SJSA1 (cell line): ENCODE measurements around the gene LEF1. TPM values are rescaled to one million over a fixed set of nuclear protein-coding genes. Genes with fewer than 3 reads are reported as not detected.

Experiments used
- DNase-seq, 2 experiments: peaks; one replicate each; pipeline ENCODE4 v3.0.0-alpha.2; 2015 to 2020; ENCODE audit warnings: low spot score in 2 of 2, low read depth in 1 of 2
- H3K27ac ChIP-seq: fragments of 250-450 bp; sonication (Bioruptor Pico); 2 replicates; pipeline ENCODE4 v1.5.1; 2020; ENCODE audit warnings: mild to moderate bottlenecking, moderate library complexity
- H3K27me3 ChIP-seq: fragments of 250-450 bp; sonication (Bioruptor Pico); replicated peaks from 2 replicates; pipeline ENCODE4 v1.5.1; 2020; ENCODE audit warnings: mild to moderate bottlenecking, moderate library complexity
- H3K36me3 ChIP-seq: fragments of 250-450 bp; sonication (Bioruptor Pico); 2 replicates; pipeline ENCODE4 v1.5.1; 2020; ENCODE audit warnings: mild to moderate bottlenecking
- H3K4me1 ChIP-seq: fragments of 250-450 bp; sonication (Bioruptor Pico); replicated peaks from 2 replicates; pipeline ENCODE4 v1.6.1; 2021; ENCODE audit warnings: mild to moderate bottlenecking
- H3K4me3 ChIP-seq: fragments of 250-450 bp; sonication (Bioruptor Pico); 2 replicates; pipeline ENCODE4 v1.5.1; 2020; ENCODE audit warnings: mild to moderate bottlenecking
- H3K9me3 ChIP-seq: fragments of 250-450 bp; sonication (Bioruptor Pico); replicated peaks from 2 replicates; pipeline ENCODE4 v1.5.1; 2020; ENCODE audit warnings: mild to moderate bottlenecking
- total RNA-seq: library from RNA; depleted of rRNA; stranded (reverse); fragments of >200 nt; shearing (Covaris generic); gene quantifications from 2 replicates; pipeline ENCODE4 v1.2.3, GENCODE V29; 2014

LEF1 gene
- total RNA-seq, 1 experiment from 2014 or later, result 55.5 TPM

DNA sequence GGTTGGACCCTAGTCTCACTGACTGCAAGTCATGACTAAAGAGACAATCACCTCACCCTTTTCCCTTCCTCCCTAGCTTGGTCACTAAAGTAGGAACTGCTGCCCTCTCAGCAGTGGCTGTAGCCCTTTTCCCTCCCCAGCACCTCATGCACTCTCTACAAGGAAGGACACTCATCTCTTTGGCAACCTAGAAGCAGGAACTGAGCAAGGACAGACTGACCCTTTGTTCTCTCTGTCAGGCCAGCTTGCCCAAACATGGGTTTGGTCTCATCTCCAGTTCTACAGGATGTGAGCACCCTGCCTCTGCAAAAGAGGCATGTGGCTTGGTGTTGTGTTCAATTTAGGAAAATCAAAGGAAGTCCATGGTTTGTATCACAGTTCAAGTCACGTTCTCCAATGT is 15.8 kb downstream of the LEF1 start:
- Histone ChIP-seq H3K27me3 (no peaks in the 10 kb centered on the region), H3K4me3 (no peak overlapping the region), H3K36me3 (peaks cover 26% of the 10 kb centered on the region), H3K27ac (no peak overlapping the region), H3K9me3 (no peaks in the 10 kb centered on the region), H3K4me1 (peaks cover 29% of the 10 kb centered on the region)
- no peak for DNase-seq

DNA sequence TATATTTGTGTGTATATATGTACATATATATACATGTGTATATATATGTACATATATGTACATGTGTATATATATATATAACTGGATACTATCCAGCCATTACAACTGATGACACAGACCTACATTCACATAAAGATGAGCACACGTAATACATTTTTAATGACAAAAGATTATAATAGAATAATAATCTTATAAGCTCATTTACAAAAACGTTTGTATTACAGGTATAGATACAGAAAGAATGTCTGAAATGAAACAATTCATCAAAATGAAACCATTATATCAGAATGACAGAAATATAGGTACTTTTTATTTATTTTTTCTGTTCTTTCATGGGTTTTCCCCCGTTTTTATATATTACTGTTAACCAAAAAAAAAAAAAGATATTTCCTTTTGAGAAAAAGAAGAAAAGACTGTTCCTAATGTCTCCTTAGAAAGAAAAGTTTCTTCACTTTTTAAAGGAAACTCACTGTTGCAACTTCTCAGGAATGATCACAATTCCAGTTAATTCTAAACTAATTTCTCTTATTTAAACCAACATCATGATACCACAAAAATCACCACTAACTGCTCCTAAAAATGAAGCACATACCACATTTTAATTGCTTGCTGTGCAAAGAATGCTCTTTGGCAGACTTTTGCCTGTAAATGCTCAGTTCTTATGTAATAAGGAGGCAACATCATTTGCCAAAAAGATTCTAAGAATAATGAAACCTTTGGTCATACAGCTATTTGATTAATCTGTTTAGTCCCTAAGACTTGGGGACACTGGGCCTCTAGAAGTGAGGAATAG is 18.9 kb downstream of the LEF1 start:
- peak in 1 of 2 experiments; percentile 55 for DNase-seq
- H3K9me3 ChIP-seq, result no peaks in the 10 kb centered on the region
- H3K27ac ChIP-seq, result peak overlapping the region; percentile 40
- H3K36me3 ChIP-seq, result peaks cover 43% of the 10 kb centered on the region
- H3K4me3 ChIP-seq, result no peak overlapping the region
- H3K27me3 ChIP-seq, result no peaks in the 10 kb centered on the region
- H3K4me1 ChIP-seq, result peaks cover 17% of the 10 kb centered on the region

DNA sequence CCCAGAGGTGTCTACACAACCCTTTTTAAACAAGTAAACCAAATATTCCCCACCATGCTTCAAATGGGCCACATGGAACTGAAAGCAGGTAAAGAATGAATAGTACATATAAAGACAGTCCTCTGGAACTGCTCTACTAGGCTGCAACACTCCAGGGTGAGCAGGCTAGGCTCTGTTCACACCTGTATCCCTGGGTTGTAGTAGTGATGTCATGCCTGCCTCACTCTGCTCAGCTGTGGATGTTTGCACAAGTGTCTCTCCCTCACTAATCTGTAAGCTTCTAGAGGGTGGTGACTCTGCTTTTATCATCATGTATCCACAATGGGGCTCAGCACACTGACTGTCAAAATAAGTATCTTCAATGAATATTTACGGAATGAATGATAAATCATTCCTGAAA is 20.4 kb downstream of the LEF1 start:
- H3K36me3 ChIP-seq, result peaks cover 40% of the 10 kb centered on the region
- DNase-seq, result no peak

DNA sequence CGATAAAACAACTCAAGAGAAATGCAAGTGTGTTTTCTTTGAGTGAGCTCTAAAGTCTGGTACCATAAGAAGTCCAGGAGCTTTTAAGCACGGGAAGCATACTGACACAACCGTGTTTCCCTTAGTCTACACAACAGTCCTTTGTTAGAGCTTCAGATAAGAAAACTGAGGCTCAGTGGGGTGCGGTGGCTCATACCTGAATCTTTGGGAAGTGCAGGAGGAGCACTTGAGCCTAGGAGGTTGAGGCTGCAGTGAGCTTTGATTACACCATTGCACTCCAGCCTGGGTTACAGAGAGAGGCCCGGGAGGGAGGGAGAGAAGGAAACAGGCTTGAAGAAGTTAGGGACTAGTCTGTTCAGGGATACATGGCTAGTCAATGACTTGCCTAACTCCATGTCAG is 21.9 kb downstream of the LEF1 start:
- Histone ChIP-seq H3K4me3 (no peak overlapping the region), H3K4me1 (peaks cover 13% of the 10 kb centered on the region)

More for the DNA sequence above, 20.4 kb downstream of the LEF1 start:
- peaks cover 13% of the 10 kb centered on the region for H3K4me1 ChIP-seq
- H3K27ac ChIP-seq, result no peak overlapping the region
- H3K27me3 ChIP-seq, result no peaks in the 10 kb centered on the region
- no peak overlapping the region for H3K4me3 ChIP-seq
- no peaks in the 10 kb centered on the region for H3K9me3 ChIP-seq

DNA sequence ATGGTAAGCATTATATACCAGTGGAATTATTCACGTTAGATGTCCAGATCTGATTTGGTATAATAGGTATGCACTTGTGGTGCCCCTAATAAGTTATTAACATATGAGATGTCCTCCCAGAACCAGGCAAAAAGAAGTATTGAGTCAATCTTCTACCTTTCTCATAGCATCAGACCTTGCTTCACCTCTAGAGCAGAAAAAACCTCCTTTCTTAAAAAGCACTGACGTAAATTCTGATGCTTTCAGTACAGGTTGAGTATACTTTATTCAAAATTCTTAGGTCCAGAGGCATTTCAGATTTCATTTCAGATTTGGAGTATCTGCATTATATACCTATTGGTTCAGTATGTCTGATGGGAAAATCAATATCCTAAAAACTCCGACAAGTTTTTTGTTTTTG is 22.4 kb downstream of the LEF1 start:
- no peaks in the 10 kb centered on the region for H3K9me3 ChIP-seq
- no peak for DNase-seq
- H3K4me3 ChIP-seq, result no peak overlapping the region
- H3K4me1 ChIP-seq, result peaks cover 13% of the 10 kb centered on the region
- no peaks in the 10 kb centered on the region for H3K27me3 ChIP-seq
- H3K36me3 ChIP-seq, result peaks cover 23% of the 10 kb centered on the region
- no peak overlapping the region for H3K27ac ChIP-seq

More for the DNA sequence above, 21.9 kb downstream of the LEF1 start:
- H3K27me3 ChIP-seq, result no peaks in the 10 kb centered on the region
- H3K9me3 ChIP-seq, result no peaks in the 10 kb centered on the region
- H3K36me3 ChIP-seq, result peaks cover 28% of the 10 kb centered on the region
- DNase-seq, result no peak
- no peak overlapping the region for H3K27ac ChIP-seq

DNA sequence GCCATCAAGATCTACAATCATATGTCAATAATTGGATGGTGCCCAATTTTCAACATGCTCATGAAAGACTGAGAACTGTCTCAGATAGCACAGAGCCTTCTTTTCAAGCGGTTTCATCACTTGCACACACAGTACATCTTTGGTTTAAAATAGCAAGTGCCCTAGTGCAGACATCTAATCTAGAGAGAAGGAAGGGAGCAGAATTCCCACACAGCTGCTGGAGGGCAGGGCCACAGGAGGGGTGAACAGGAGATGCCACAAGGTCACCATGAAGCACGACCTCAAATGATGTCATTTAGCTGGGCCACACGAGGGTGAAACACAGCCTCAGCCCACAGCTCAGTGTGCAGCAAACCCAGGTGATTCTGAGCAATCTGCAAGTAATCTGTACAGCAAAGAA is 24.3 kb downstream of the LEF1 start:
- peaks cover 22% of the 10 kb centered on the region for H3K36me3 ChIP-seq
- H3K27me3 ChIP-seq, result no peaks in the 10 kb centered on the region
- H3K4me1 ChIP-seq, result peaks cover 4% of the 10 kb centered on the region; the same call in 1 of the 2 replicates
- no peak overlapping the region for H3K27ac ChIP-seq
- H3K9me3 ChIP-seq, result no peaks in the 10 kb centered on the region
- no peak for DNase-seq
- H3K4me3 ChIP-seq, result no peak overlapping the region

DNA sequence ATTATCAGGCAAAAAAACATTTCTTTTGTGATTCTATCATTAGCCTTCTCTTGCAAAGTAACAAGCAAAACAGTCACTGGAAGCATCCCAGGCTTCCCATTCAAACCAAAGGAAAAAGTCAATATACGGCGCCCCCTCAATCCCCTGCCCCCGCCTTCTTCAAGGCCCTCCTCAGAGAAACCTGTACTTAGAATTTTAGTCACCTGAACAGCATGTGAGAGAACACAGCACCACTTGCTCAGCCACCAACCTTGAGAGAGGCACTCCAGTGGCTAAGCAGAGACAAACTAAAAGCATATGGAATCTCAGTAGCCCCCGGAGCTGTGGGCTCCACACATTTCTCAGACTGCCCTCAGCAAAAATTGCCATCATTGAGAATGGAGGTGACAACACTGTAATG is 25.2 kb downstream of the LEF1 start:
- Histone ChIP-seq H3K9me3 (no peaks in the 10 kb centered on the region), H3K27me3 (no peaks in the 10 kb centered on the region), H3K27ac (no peak overlapping the region)

DNA sequence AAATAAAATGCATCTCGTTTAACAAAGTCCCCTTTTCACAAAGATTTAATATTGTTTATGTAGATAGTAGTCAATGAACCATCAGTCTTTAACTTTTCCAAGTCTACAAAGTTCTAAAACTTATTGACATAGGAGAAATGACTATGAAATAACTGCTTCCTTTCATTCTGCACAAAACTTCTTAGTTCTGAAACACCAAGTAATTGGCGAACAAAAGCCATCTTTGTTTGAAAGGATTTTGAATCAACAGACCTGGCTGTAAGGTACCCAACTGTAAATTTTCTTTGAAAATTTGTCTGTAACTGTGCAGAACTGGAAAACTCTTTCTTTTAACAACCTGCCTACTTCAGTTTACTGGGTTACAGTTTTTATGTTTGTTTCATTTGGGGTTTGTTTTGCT is 25.9 kb downstream of the LEF1 start:
- no peaks in the 10 kb centered on the region for H3K27me3 ChIP-seq
- H3K4me1 ChIP-seq, result no peaks in the 10 kb centered on the region
- peaks cover 22% of the 10 kb centered on the region for H3K36me3 ChIP-seq
- no peak for DNase-seq
- no peak overlapping the region for H3K4me3 ChIP-seq
- no peak overlapping the region for H3K27ac ChIP-seq
- no peaks in the 10 kb centered on the region for H3K9me3 ChIP-seq

More for the DNA sequence above, 25.2 kb downstream of the LEF1 start:
- Histone ChIP-seq H3K36me3 (peaks cover 22% of the 10 kb centered on the region), H3K4me3 (no peak overlapping the region), H3K4me1 (no peaks in the 10 kb centered on the region)
- DNase-seq, result no peak

DNA sequence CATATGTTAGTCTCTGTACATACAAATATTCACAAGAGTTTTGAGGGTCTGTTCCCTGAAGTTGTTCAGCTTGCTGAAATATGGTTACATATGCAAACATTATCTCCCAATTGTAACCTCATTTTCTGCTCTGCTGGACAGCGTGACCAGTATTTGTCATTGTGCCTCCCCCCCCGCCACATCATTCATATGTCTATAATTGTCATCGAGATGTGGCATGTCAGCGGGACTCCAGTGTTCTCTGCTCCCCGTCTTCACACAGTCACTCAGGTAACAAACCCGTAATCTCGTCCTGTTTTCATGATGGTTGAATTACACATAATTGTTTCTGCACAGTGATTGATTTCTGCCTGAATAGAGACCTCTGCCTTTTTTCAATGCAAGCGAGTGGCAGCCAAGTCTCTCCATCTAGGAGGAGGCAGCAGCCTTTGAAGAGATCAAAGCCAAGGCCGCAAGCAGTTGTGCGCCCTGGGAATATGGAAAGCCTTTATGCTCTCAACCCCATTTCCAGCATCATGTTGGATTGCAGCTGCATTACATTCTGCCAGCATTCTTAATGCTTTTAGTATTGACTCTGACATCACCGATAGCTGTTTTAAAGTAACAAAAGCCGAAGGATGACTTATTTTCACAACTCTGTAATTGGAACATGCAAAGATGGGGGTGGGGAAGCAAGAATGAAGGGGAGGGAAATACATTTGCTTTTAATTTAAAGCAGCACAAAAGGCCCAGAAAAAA is 27.4 kb downstream of the LEF1 start:
- no peak overlapping the region for H3K4me3 ChIP-seq
- no peak overlapping the region for H3K27ac ChIP-seq
- no peak for DNase-seq
- no peaks in the 10 kb centered on the region for H3K27me3 ChIP-seq
- peaks cover 11% of the 10 kb centered on the region for H3K36me3 ChIP-seq
- no peaks in the 10 kb centered on the region for H3K9me3 ChIP-seq
- H3K4me1 ChIP-seq, result no peaks in the 10 kb centered on the region

DNA sequence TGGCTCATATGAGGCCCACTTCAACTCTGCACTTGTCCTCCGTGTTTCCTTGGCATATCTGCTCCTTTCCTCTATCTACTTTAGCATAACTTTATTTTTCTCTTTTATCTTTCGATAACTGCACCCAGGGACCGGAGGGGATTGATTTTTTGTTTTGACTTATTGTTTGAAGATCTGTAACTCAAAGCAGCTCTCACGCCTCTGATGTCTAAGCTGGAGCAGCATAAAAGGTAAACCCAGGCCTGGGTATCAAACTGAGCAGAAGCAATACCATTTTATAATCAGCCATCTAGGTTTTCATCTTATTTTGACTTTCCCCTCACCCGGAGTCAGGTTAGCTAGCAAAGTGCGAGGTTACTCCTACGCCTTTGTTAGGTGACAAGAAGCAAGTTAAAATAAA is 28.4 kb downstream of the LEF1 start:
- Histone ChIP-seq H3K4me3 (no peak overlapping the region), H3K9me3 (no peaks in the 10 kb centered on the region), H3K4me1 (no peaks in the 10 kb centered on the region), H3K36me3 (peaks cover 2% of the 10 kb centered on the region; the same call in 1 of the 2 replicates), H3K27me3 (no peaks in the 10 kb centered on the region), H3K27ac (no peak overlapping the region)
- no peak for DNase-seq

DNA sequence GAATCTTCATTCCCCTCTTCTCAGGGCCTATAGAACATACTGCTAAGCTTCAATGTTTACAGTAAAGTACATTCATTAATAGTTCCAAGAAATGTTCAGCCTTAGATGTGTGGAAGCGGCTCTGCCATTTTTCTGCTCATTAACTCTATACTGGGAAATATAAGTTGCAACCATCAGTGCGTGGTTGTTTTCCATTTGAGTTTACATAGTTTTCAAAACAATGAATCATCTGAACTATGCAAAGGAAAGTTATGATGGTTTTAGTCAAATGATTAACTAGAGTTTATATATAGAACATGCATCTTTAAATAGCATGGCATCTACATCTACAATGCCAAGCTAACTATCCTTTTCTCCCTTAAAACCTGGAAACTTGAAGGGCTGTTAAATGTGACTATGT is 29.6 kb downstream of the LEF1 start:
- no peak for DNase-seq
- H3K4me1 ChIP-seq, result no peaks in the 10 kb centered on the region
- no peaks in the 10 kb centered on the region for H3K36me3 ChIP-seq
- no peak overlapping the region for H3K27ac ChIP-seq
- H3K9me3 ChIP-seq, result no peaks in the 10 kb centered on the region
- no peak overlapping the region for H3K4me3 ChIP-seq
- no peaks in the 10 kb centered on the region for H3K27me3 ChIP-seq

DNA sequence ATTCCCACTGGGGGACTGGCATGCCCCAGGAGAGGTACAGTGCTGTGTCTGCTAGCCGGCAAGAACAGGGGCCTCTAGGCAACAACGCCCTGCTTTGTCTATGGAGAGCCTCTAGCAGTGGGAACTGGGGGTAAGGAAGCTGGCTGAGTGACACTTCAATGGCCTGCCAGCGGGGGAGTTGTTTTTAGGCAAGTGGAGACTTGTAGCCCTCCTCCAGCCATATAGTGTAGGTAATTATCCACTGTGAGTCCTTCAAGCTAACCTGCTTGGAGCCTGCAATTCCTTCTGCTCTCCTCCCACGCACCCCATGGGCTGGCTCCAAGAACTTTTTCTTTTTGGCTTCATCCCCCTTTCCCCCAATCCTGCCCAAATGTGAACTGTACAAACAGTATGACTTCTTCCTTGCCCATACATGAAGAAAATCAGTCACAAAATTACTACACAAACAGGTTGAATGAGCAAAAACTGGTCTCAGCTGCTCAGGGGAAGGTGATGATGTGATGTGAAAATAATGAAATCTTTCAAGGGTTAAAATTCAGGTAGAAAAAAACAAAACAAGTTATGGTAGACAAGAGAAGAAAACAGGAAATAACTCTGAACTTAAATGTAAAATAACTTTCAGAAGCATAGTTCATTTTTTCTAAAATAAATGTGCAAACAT is 33.1 kb downstream of the LEF1 start:
- no peak for DNase-seq
- Histone ChIP-seq H3K36me3 (no peaks in the 10 kb centered on the region), H3K4me3 (no peak overlapping the region), H3K9me3 (no peaks in the 10 kb centered on the region), H3K27me3 (no peaks in the 10 kb centered on the region), H3K4me1 (no peaks in the 10 kb centered on the region), H3K27ac (no peak overlapping the region)

DNA sequence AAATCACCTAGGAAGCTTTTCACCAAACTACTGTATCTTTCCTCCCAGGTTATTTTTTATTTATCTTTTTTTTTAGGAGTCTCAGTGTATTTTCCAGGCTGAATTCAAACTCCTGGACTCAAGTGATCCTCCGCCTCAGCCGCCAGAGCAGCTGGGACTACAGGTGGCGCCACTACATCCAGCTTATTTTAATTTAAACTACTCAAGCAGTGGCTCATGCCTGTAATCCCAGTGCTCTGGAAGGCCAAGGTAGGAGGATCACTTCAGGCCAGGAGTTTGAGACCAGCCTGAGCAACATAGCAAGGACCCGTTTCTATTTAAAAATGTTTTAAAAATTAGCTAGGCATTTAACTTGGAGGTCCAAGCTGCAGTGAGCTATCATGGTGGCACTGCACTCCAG is 37.8 kb downstream of the LEF1 start:
- no peak overlapping the region for H3K27ac ChIP-seq
- no peak overlapping the region for H3K4me3 ChIP-seq
- no peaks in the 10 kb centered on the region for H3K36me3 ChIP-seq
- H3K27me3 ChIP-seq, result no peaks in the 10 kb centered on the region
- no peaks in the 10 kb centered on the region for H3K4me1 ChIP-seq
- DNase-seq, result no peak
- H3K9me3 ChIP-seq, result no peaks in the 10 kb centered on the region

DNA sequence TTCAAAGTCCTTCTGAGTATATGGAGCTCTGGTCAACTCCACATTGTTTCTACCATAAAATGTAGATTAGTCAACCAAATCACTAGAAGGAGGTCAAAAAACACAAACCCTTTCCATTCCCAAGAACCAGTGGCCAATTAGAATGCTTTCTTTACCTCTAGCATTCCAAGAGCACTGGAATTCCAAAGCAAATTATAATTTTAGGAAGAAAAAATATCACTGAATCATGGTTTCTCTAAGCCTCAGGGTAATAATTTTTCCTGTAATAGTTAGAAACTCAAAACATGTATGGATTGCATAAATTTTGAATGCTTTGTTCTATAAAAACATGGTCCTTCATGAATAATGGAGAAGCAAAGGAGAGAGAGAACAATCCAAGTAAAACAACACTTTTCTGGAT is 39.5 kb downstream of the LEF1 start:
- DNase-seq, result no peak
- no peaks in the 10 kb centered on the region for H3K27me3 ChIP-seq
- no peaks in the 10 kb centered on the region for H3K4me1 ChIP-seq
- H3K4me3 ChIP-seq, result no peak overlapping the region
- no peaks in the 10 kb centered on the region for H3K36me3 ChIP-seq
- no peak overlapping the region for H3K27ac ChIP-seq
- no peaks in the 10 kb centered on the region for H3K9me3 ChIP-seq
